ENCODE results near the gene TAS2R41. TPM values are rescaled to one million over a fixed set of nuclear protein-coding genes. Genes with fewer than 3 reads are reported as not detected.
A peak's percentile ranks its signal among the peaks of the same experiment; 100 is the strongest.

TAS2R41 gene
- total and polyA plus RNA-seq, 7 experiments from 2014 or later: 1.7 to 3.4 (median 2.0) TPM; not detected in 3

DNA sequence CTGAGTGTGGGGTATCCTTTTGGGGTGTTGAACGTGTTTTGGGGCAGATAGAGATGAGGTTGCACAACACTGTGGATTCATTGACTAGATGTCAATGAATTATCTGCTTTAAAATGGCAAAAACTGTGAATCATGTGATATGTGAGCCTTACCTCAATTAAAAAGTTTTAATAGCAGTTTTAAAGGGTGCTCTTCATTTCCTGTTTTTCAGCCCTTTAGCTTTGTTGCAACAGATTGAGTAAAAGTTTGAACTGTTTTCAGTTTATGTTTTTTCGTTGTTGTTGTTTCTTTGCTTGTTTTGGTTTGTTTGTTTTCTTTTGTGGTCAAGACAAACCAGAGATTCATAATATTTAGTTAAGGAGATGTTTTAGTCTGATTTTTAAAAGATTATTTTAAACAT, 9.4 kb downstream of the TAS2R41 start:
- intact Hi-C loops (cut with micrococcal nuclease): no loop called here
- Mint-ChIP-seq H3K27me3 (peaks cover 0 to 2% (median 0%) of the 10 kb centered on the region in 5 donors), H3K36me3 (peaks cover 0 to 56% (median 35%) of the 10 kb centered on the region in 5 donors), H3K9me3 (no peaks in the 10 kb centered on the region), H3K4me3 (no peak overlapping the region), H3K4me1 (peaks cover 6 to 22% (median 17%) of the 10 kb centered on the region in 7 donors), H3K27ac (peak overlapping the region in 1 of 9 donors; percentile 15)
- H3K36me3 ChIP-seq (ENCODE audit: control insufficient read depth in 2 of 3, insufficient read depth in 3 of 3, low read length in 3 of 3): peaks cover 0 to 12% (median 0%) of the 10 kb centered on the region in 3 experiments
- ChIA-PET POLR2A (no interaction called here), CTCF (no interaction called here)
- H3K27me3 ChIP-seq (ENCODE audit: control insufficient read depth in 2 of 2, insufficient read depth in 2 of 2, low read length in 2 of 2): no peaks in the 10 kb centered on the region
- no peaks in the 10 kb centered on the region for H3K9me3 ChIP-seq (ENCODE audit: control insufficient read depth in 2 of 3, low read length in 3 of 3)
- H3K27ac ChIP-seq (ENCODE audit: low read depth, low read length): no peak overlapping the region
- ATAC-seq: no peak
- H3K4me3 ChIP-seq (ENCODE audit: low read length): no peak overlapping the region
- no peaks in the 10 kb centered on the region for H3K4me1 ChIP-seq (ENCODE audit: control insufficient read depth in 2 of 2, insufficient read depth in 2 of 2, low read length in 2 of 2)
- DNase-seq: no peak

DNA sequence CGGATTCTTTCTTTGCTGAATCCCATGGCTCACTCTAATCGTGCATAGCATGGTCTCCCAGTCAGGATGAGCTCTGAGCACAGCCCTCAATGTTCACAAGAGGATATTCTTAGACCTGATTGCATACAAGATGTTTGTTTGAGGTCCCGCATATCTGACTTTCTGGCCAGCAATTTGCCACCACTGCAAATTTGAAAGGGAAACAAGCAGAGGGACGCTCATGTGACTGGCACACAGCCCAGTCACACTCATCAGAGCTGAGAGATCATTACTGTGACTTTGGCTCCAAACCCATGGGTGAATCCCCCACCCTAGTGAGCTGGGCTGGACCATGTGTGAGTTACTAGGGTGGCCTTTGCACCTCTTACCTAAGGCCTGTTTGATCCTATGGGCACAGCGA, 9.9 kb downstream of the TAS2R41 start:
- H3K36me3 Mint-ChIP-seq: peaks cover 0 to 61% (median 40%) of the 10 kb centered on the region in 5 donors
- Histone ChIP-seq H3K4me1 (ENCODE audit: control insufficient read depth in 2 of 2, insufficient read depth in 2 of 2, low read length in 2 of 2) (no peaks in the 10 kb centered on the region), H3K9me3 (ENCODE audit: control insufficient read depth in 2 of 3, low read length in 3 of 3) (no peaks in the 10 kb centered on the region), H3K27me3 (ENCODE audit: control insufficient read depth in 2 of 2, insufficient read depth in 2 of 2, low read length in 2 of 2) (no peaks in the 10 kb centered on the region), H3K4me3 (ENCODE audit: low read length) (no peak overlapping the region), H3K36me3 (ENCODE audit: control insufficient read depth in 2 of 3, insufficient read depth in 3 of 3, low read length in 3 of 3) (peaks cover 0 to 12% (median 0%) of the 10 kb centered on the region in 3 experiments), H3K27ac (ENCODE audit: low read depth, low read length) (no peak overlapping the region)
- ChIA-PET CTCF (no interaction called here), POLR2A (no interaction called here)
- ATAC-seq (no peak), DNase-seq (no peak)
- H3K4me1 Mint-ChIP-seq: peaks cover 6 to 25% (median 16%) of the 10 kb centered on the region in 7 donors
- no peaks in the 10 kb centered on the region for H3K9me3 Mint-ChIP-seq
- H3K4me3 Mint-ChIP-seq: no peak overlapping the region
- H3K27ac Mint-ChIP-seq: no peak overlapping the region
- peaks cover 0 to 2% (median 0%) of the 10 kb centered on the region in 5 donors for H3K27me3 Mint-ChIP-seq
- intact Hi-C loops (cut with micrococcal nuclease): no loop called here

DNA sequence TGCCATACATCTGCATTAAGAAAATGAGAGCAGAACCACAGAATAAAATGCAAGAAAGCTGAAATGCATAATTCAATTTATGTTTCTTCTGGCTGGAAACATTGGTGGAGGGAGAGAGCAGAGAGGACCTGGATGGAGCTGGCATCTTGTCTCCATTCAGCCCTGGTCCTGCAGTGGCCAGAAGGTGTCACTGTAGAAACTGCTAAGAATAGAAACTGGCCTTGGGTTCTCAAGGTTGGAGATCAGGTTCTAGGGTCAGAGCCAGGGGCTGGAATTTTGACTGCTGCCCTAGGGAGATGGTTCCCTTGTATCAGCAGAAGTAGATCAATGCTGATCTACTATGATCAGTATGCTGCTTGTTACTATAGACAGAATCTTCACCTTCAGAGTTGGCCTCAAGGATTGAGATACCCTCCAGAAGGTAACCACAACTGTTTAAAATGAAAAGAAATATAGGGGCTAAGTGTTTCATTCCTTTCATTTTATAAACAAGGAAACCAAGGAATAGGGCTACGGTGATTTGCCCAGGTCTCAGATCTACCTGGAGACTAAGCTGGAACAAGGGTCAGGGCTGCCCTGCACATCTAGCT, 13.1 kb downstream of the TAS2R41 start:
- Histone ChIP-seq H3K36me3 (ENCODE audit: control insufficient read depth in 2 of 3, insufficient read depth in 3 of 3, low read length in 3 of 3) (peaks cover 0 to 12% (median 0%) of the 10 kb centered on the region in 3 experiments), H3K27me3 (ENCODE audit: control insufficient read depth in 2 of 2, insufficient read depth in 2 of 2, low read length in 2 of 2) (no peaks in the 10 kb centered on the region), H3K9me3 (ENCODE audit: control insufficient read depth in 2 of 3, low read length in 3 of 3) (no peaks in the 10 kb centered on the region), H3K27ac (ENCODE audit: low read depth, low read length) (no peak overlapping the region), H3K4me1 (ENCODE audit: control insufficient read depth in 2 of 2, insufficient read depth in 2 of 2, low read length in 2 of 2) (no peaks in the 10 kb centered on the region), H3K4me3 (ENCODE audit: low read length) (no peak overlapping the region)
- Mint-ChIP-seq H3K4me3 (no peak overlapping the region), H3K36me3 (peaks cover 0 to 77% (median 48%) of the 10 kb centered on the region in 5 donors), H3K4me1 (peaks cover 8 to 31% (median 21%) of the 10 kb centered on the region in 7 donors), H3K27me3 (peaks cover 0 to 2% (median 0%) of the 10 kb centered on the region in 5 donors), H3K9me3 (no peaks in the 10 kb centered on the region), H3K27ac (peak overlapping the region in 1 of 9 donors; percentile 6)
- POLR2A ChIA-PET: no interaction called here
- intact Hi-C loops (cut with micrococcal nuclease): loop anchor here (5.0 kb wide), 2 partner anchors 406 to 636 kb away; no protein-coding TSS in a partner anchor
- CTCF ChIA-PET: no interaction called here
- ATAC-seq (no peak), DNase-seq (no peak)

DNA sequence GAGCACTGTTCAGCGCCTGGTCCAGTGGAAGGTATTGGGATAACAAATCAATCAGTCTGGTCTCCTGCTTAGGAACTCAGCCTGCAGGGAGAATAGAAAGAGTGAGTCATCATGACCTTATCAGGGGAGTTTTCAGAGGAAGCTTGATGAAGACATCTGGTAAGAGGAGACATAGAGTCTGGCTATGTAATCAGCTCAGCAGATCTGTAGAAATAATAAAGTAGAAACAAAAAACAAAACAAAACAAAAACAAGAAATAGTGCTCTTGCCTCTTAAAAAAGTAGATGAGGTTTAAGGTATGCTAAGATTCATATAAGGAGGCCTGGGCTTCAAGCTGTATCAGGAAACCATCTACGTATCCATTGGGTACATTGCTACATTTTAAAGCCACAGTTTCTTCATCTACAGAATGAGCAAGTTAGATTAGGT, 14.4 kb downstream of the TAS2R41 start:
- no peaks in the 10 kb centered on the region for H3K9me3 ChIP-seq (ENCODE audit: control insufficient read depth in 2 of 3, low read length in 3 of 3)
- Mint-ChIP-seq H3K9me3 (no peaks in the 10 kb centered on the region), H3K27ac (peak overlapping the region in 2 of 9 donors; percentile 6), H3K4me1 (peaks cover 5 to 31% (median 14%) of the 10 kb centered on the region in 7 donors), H3K27me3 (peaks cover 0 to 2% (median 0%) of the 10 kb centered on the region in 5 donors), H3K4me3 (no peak overlapping the region), H3K36me3 (peaks cover 0 to 78% (median 54%) of the 10 kb centered on the region in 5 donors)
- H3K27me3 ChIP-seq (ENCODE audit: control insufficient read depth in 2 of 2, insufficient read depth in 2 of 2, low read length in 2 of 2): no peaks in the 10 kb centered on the region
- DNase-seq: no peak
- POLR2A ChIA-PET: interaction anchor here (0.5 kb wide), 1 partner anchor 28 kb away, joined by 3 read pairs; no protein-coding TSS in a partner anchor
- intact Hi-C loops (cut with micrococcal nuclease): loop anchor here (5.0 kb wide), 2 partner anchors 405 to 635 kb away; no protein-coding TSS in a partner anchor
- ATAC-seq: peak; percentile 40
- peaks cover 0 to 9% (median 0%) of the 10 kb centered on the region in 3 experiments for H3K36me3 ChIP-seq (ENCODE audit: control insufficient read depth in 2 of 3, insufficient read depth in 3 of 3, low read length in 3 of 3)
- no peaks in the 10 kb centered on the region for H3K4me1 ChIP-seq (ENCODE audit: control insufficient read depth in 2 of 2, insufficient read depth in 2 of 2, low read length in 2 of 2)
- CTCF ChIA-PET: no interaction called here
- H3K4me3 ChIP-seq (ENCODE audit: low read length): no peak overlapping the region
- H3K27ac ChIP-seq (ENCODE audit: low read depth, low read length): no peak overlapping the region

DNA sequence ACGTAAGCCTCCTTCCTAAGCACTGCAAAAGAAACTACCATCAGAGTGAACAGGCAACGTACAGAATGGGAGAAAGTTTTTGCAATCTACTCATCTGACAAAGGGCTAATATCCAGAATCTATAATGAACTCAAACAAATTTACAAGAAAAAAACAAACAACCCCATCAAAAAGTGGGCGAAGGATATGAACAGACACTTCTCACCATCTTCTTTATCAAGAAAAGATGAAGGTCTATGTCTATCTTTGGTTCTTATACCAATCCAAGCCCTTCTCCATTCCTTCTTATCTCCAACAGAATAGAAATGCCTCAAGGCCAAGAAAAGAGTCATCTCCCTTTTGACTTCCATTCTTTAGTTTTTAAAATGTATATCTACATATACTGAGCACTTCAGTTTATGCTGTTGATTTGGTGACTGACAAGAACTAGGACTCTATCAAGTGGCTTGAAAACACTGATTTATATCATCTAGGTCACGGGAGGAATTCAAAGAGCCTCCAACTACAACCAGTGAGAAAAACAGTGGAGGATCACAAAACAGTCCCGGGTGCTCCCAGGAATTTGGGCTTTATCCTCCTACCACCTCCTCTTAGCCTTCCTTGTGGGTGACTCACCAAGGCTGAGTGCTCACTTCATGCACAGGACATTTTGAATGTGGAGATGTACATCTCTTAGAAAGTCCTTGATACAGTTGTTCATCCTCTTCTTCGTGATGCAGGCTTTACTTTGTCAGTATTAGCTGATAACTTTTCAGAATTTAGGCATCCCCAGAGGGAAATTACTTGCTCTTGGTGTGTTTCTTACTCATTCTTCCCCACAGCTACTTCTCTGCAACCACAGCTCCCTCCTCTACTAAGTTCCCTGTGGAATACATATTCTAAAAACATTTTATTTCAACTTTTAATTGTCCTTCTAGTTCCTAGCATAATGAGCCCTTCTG, 15.4 kb downstream of the TAS2R41 start:
- Histone ChIP-seq H3K4me3 (ENCODE audit: low read length) (no peak overlapping the region), H3K27ac (ENCODE audit: low read depth, low read length) (no peak overlapping the region), H3K9me3 (ENCODE audit: control insufficient read depth in 2 of 3, low read length in 3 of 3) (no peaks in the 10 kb centered on the region), H3K36me3 (ENCODE audit: control insufficient read depth in 2 of 3, insufficient read depth in 3 of 3, low read length in 3 of 3) (peaks cover 0 to 13% (median 0%) of the 10 kb centered on the region in 3 experiments), H3K4me1 (ENCODE audit: control insufficient read depth in 2 of 2, insufficient read depth in 2 of 2, low read length in 2 of 2) (no peaks in the 10 kb centered on the region), H3K27me3 (ENCODE audit: control insufficient read depth in 2 of 2, insufficient read depth in 2 of 2, low read length in 2 of 2) (no peaks in the 10 kb centered on the region)
- ChIA-PET CTCF (no interaction called here), POLR2A (interaction anchor here (0.5 kb wide), 1 partner anchor 29 kb away, joined by 3 read pairs; no protein-coding TSS in a partner anchor)
- Mint-ChIP-seq H3K9me3 (no peaks in the 10 kb centered on the region), H3K4me3 (peak overlapping the region in 1 of 10 donors; percentile 29), H3K4me1 (peaks cover 3 to 31% (median 14%) of the 10 kb centered on the region in 7 donors), H3K36me3 (peaks cover 0 to 85% (median 50%) of the 10 kb centered on the region in 5 donors), H3K27me3 (peaks cover 0 to 2% (median 0%) of the 10 kb centered on the region in 5 donors), H3K27ac (peak overlapping the region in 5 of 9 donors; percentile 4 to 63 (median 6))
- intact Hi-C loops (cut with micrococcal nuclease): loop anchor here (5.0 kb wide), 2 partner anchors 404 to 634 kb away; no protein-coding TSS in a partner anchor
- ATAC-seq: no peak
- DNase-seq: no peak

DNA sequence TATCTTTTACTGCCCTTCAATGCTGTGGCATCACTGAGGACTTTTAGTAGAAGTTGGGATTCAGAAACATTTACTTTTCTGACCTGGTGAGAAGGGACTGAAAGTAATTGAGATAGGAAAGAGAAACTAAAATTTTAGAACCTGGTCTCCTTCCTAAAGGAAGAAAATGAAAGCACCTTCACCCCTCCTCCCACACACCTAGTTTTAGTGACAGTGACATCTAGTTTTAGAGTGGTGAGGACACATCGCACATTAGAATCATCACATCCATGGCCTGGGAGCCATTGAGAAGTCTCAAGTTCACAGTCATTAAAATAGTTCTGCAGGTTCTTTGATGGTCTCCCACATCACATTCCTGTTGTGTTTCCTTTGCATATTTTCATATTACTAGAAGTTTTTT, 16.1 kb downstream of the TAS2R41 start:
- Mint-ChIP-seq H3K36me3 (peaks cover 0 to 78% (median 43%) of the 10 kb centered on the region in 5 donors), H3K4me1 (peaks cover 0 to 31% (median 14%) of the 10 kb centered on the region in 7 donors), H3K9me3 (no peaks in the 10 kb centered on the region), H3K4me3 (peak overlapping the region in 1 of 10 donors; percentile 29), H3K27me3 (peaks cover 0 to 2% (median 0%) of the 10 kb centered on the region in 5 donors), H3K27ac (peak overlapping the region in 4 of 9 donors; percentile 4 to 63 (median 28))
- POLR2A ChIA-PET: no interaction called here
- H3K4me1 ChIP-seq (ENCODE audit: control insufficient read depth in 2 of 2, insufficient read depth in 2 of 2, low read length in 2 of 2): no peaks in the 10 kb centered on the region
- DNase-seq: no peak
- CTCF ChIA-PET: no interaction called here
- H3K9me3 ChIP-seq (ENCODE audit: control insufficient read depth in 2 of 3, low read length in 3 of 3): no peaks in the 10 kb centered on the region
- no peak overlapping the region for H3K27ac ChIP-seq (ENCODE audit: low read depth, low read length)
- H3K36me3 ChIP-seq (ENCODE audit: control insufficient read depth in 2 of 3, insufficient read depth in 3 of 3, low read length in 3 of 3): peaks cover 0 to 12% (median 0%) of the 10 kb centered on the region in 3 experiments
- ATAC-seq: no peak
- H3K4me3 ChIP-seq (ENCODE audit: low read length): no peak overlapping the region
- no peaks in the 10 kb centered on the region for H3K27me3 ChIP-seq (ENCODE audit: control insufficient read depth in 2 of 2, insufficient read depth in 2 of 2, low read length in 2 of 2)
- intact Hi-C loops (cut with micrococcal nuclease): loop anchor here (5.0 kb wide), 2 partner anchors 404 to 634 kb away; no protein-coding TSS in a partner anchor
